Endothelial cell of umbilical vein (primary cell): ENCODE data around the gene GEN1. TPM values are rescaled to one million over a fixed set of nuclear protein-coding genes. Genes with fewer than 3 reads are reported as not detected.

Experiments used
- BruUV-seq: library from RNA; stranded (reverse); fragments of 400-500 nt; replicated peaks from 2 replicates; lab custom pipeline; 2021; lab: Mats Ljungman, UMichigan
- CTCF ChIA-PET: fragments of 300-600, 350-600 bp; sonication (Branson Sonifier 250); formaldehyde crosslinking; loops from one replicate; lab custom pipeline; 2021; ENCODE audit warnings: antibody characterized with exemption, inconsistent platforms; lab: Charles Lee
- POLR2A ChIA-PET: fragments of 300-600, 350-600 bp; sonication (Branson Sonifier 250); formaldehyde crosslinking; loops from one replicate; lab custom pipeline; 2021; ENCODE audit warnings: antibody characterized with exemption, inconsistent platforms; lab: Charles Lee
- DNase-seq: peaks from one replicate; pipeline ENCODE4 v3.0.0-alpha.2; 2011; ENCODE audit warnings: low read depth, low spot score
- FAIRE-seq: peaks from 2 replicates; lab custom pipeline; 2011; peaks lifted over from hg19 to GRCh38; lab: Jason Lieb, UNC
- H2AFZ ChIP-seq: 2 replicates; pipeline ENCODE4 v1.6.0; 2012; ENCODE audit warnings: low read depth, low read length, control low read depth, inconsistent platforms
- H3K27ac ChIP-seq: 2 replicates; pipeline ENCODE4 v1.5.1; 2011; ENCODE audit warnings: low read depth, mild to moderate bottlenecking, control low read depth, low read length, moderate library complexity; ENCODE audit not compliant: insufficient read depth
- H3K27me3 ChIP-seq, 2 experiments: 2 replicates each; pipeline versions ENCODE4 v1.6.0 to v1.6.1; 2011; ENCODE audit warnings: low read length in 2 of 2, mixed read lengths in 1 of 2; ENCODE audit not compliant: control insufficient read depth in 2 of 2, insufficient read depth in 2 of 2
- H3K36me3 ChIP-seq, 2 experiments: 2 replicates in 1 of 2; 3 replicates in 1 of 2; pipeline ENCODE4 v1.5.1; 2011; ENCODE audit warnings: low read length in 2 of 2, mild to moderate bottlenecking in 1 of 2, moderate library complexity in 1 of 2; ENCODE audit not compliant: control insufficient read depth in 2 of 2, insufficient read depth in 2 of 2; ENCODE audit errors: extremely low read depth in 1 of 2
- H3K4me1 ChIP-seq: 3 replicates; pipeline ENCODE4 v1.5.1; 2011; ENCODE audit warnings: mild to moderate bottlenecking, low read length; ENCODE audit not compliant: control insufficient read depth, insufficient read depth; ENCODE audit errors: extremely low read depth
- H3K4me2 ChIP-seq: 2 replicates; pipeline ENCODE4 v1.6.1; 2011; ENCODE audit warnings: low read length, control low read depth, mixed read lengths; ENCODE audit not compliant: insufficient read depth
- H3K4me3 ChIP-seq, 3 experiments: fragments of 200-600 bp in 1 of 3; sonication (generic), shearing (Covaris generic) in 1 of 3; replicated peaks in 1 of 3; 2 replicates each; pipeline ENCODE4 v1.5.1; 2011 to 2016; ENCODE audit warnings: control low read depth in 3 of 3, low read length in 3 of 3, mild to moderate bottlenecking in 2 of 3, inconsistent platforms in 1 of 3, low read depth in 1 of 3, moderate library complexity in 1 of 3; ENCODE audit not compliant: insufficient read depth in 1 of 3
- H3K79me2 ChIP-seq: 2 replicates; pipeline ENCODE4 v1.6.0; 2012; ENCODE audit warnings: low read length, inconsistent platforms; ENCODE audit not compliant: control insufficient read depth, insufficient read depth
- H3K9ac ChIP-seq: replicated peaks from 2 replicates; pipeline ENCODE3; 2011; ENCODE audit warnings: low read length, control low read depth; ENCODE audit not compliant: insufficient read depth; ENCODE audit errors: extremely low read depth
- H3K9me1 ChIP-seq: replicated peaks from 3 replicates; pipeline ENCODE4 v1.6.0; 2011; ENCODE audit warnings: mild to moderate bottlenecking, low read length; ENCODE audit not compliant: control insufficient read depth, insufficient read depth; ENCODE audit errors: extremely low read depth
- H3K9me3 ChIP-seq: replicated peaks from 2 replicates; pipeline ENCODE4 v1.5.1; 2012; ENCODE audit warnings: low read length, inconsistent platforms; ENCODE audit not compliant: control insufficient read depth, insufficient read depth
- H4K20me1 ChIP-seq: replicated peaks from 2 replicates; pipeline ENCODE3; 2011; ENCODE audit warnings: mild to moderate bottlenecking, low read length; ENCODE audit not compliant: control insufficient read depth, insufficient read depth; ENCODE audit errors: extremely low read depth
- EZH2 ChIP-seq: IDR thresholded peaks from 2 replicates; pipeline ENCODE4 v1.6.1; 2012; ENCODE audit warnings: borderline replicate concordance, low read depth, mild to moderate bottlenecking, moderate library complexity, low read length, inconsistent platforms; ENCODE audit not compliant: severe bottlenecking
- FOS ChIP-seq: IDR thresholded peaks from 2 replicates; pipeline ENCODE4 v1.6.1; 2011; ENCODE audit warnings: mild to moderate bottlenecking, low read length, moderate library complexity, borderline replicate concordance; ENCODE audit not compliant: insufficient read depth
- GATA2 ChIP-seq: IDR thresholded peaks from 2 replicates; pipeline ENCODE4 v1.7.0; 2011; ENCODE audit warnings: low read depth, mild to moderate bottlenecking, moderate library complexity, mixed read lengths, low read length; ENCODE audit not compliant: insufficient read length, insufficient read depth
- JUN ChIP-seq: IDR thresholded peaks from 2 replicates; pipeline ENCODE4 v1.6.1; 2011; ENCODE audit warnings: borderline replicate concordance, low read depth; ENCODE audit not compliant: insufficient read length, insufficient read depth
- MYC ChIP-seq: IDR thresholded peaks from one replicate; pipeline ENCODE4 v1.6.1; 2011; ENCODE audit warnings: mild to moderate bottlenecking, low read depth, low read length
- POLR2A ChIP-seq: IDR thresholded peaks from 2 replicates; pipeline ENCODE4 v1.6.1; 2012; ENCODE audit warnings: low read depth, mild to moderate bottlenecking, control low read depth, low read length
- POLR2AphosphoS5 ChIP-seq: IDR thresholded peaks from 2 replicates; pipeline ENCODE4 v1.6.1; 2012; ENCODE audit warnings: low read depth, mild to moderate bottlenecking, control low read depth, low read length, moderate library complexity; ENCODE audit not compliant: insufficient read depth
- dilution Hi-C: fragments of 300-500 bp; cut with MboI; formaldehyde crosslinking; loops from one replicate; pipeline ENCODE4 v1.15.0; 2019; ENCODE audit warnings: low sequenced_read_pairs; ENCODE audit not compliant: extremely low pct_ligation_motif_present
- intact Hi-C: fragments of 100-400 bp; cut with micrococcal nuclease; formaldehyde crosslinking; loops from one replicate; pipeline ENCODE4 v1.10.0; 2022
- polyA plus RNA-seq, 4 experiments: library from polyadenylated mRNA; depleted of rRNA in 3 of 4; stranded (reverse) in 3 of 4; unstranded in 1 of 4; fragments of >200 nt; gene quantifications; 2 replicates each; pipeline versions ENCODE4 v1.2.1 to v1.2.3, GENCODE V29; 2011 to 2012; ENCODE audit warnings: missing spikeins in 1 of 4
- total RNA-seq: library from RNA; stranded (reverse); gene quantifications from 2 replicates; pipeline ENCODE4 v1.2.3, GENCODE V29; 2021
- TF ChIP-seq, protein P1 (sequence below), 2 donors: IDR thresholded peaks; 1 replicate in 1 of 2; 2 replicates in 1 of 2; pipeline ENCODE4 v1.5.1; 2011; ENCODE audit warnings: low read length in 2 of 2, mild to moderate bottlenecking in 2 of 2, moderate library complexity in 2 of 2, control low read depth in 1 of 2, inconsistent platforms in 1 of 2, low read depth in 1 of 2; ENCODE audit not compliant: insufficient read depth in 1 of 2; ENCODE audit errors: extremely low read depth in 1 of 2
- TF ChIP-seq, protein P2 (sequence below): IDR thresholded peaks from 2 replicates; pipeline ENCODE4 v1.6.1; 2011; ENCODE audit not compliant: insufficient read depth, insufficient read length

The GEN1 gene
- total and polyA plus RNA-seq, 2 donors (not counting 3 experiments of a cell fraction or from before 2014, with no cell fraction given) = 8.1 to 29.6 TPM

DNA sequence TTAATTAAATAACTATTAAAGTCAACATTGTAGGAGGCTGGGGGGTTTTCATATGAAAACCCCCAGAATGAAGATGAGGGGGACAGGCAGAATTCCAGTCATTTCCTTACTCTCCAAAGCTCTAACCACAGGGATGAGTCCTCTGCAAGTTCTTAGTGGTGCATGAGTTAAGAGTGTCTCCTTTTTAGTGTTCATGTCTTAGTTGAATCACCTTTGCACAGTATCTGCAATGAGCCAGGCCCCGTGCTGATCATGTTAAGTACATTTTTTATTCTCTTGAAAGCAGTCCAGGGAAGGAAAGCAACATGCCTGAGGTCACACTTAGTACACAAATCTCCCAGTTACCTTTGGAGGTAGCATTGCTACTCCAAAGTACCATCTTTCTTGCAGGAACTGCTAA, 36.6 kb downstream of the GEN1 start:
- Histone ChIP-seq H3K79me2 (no peaks in the 10 kb centered on the region), H3K4me3 (no peak overlapping the region), H4K20me1 (no peaks in the 10 kb centered on the region), H3K9ac (no peak overlapping the region), H2AFZ (no peak overlapping the region), H3K4me1 (no peaks in the 10 kb centered on the region), H3K9me1 (no peaks in the 10 kb centered on the region), H3K9me3 (no peaks in the 10 kb centered on the region), H3K4me2 (no peak overlapping the region), H3K27me3 (peaks cover 2 to 10% of the 10 kb centered on the region in 2 experiments), H3K27ac (no peak overlapping the region), H3K36me3 (no peaks in the 10 kb centered on the region)
- dilution Hi-C loops (no loop called here), intact Hi-C loops (no loop called here)
- BruUV-seq = no TSS peak
- FAIRE-seq = no peak
- ChIA-PET CTCF (interaction anchor here (1.1 to 1.5 kb wide), 2 partner anchors 9 to 11 kb away, joined by 3 to 4 read pairs; no protein-coding TSS in a partner anchor), POLR2A (no interaction called here)
- TF ChIP-seq POLR2AphosphoS5 (no peak), POLR2A (no peak), GATA2 (no peak), FOS (no peak), JUN (no peak), EZH2 (no peak), MYC (no peak)
- TF ChIP-seq, protein P1, sequence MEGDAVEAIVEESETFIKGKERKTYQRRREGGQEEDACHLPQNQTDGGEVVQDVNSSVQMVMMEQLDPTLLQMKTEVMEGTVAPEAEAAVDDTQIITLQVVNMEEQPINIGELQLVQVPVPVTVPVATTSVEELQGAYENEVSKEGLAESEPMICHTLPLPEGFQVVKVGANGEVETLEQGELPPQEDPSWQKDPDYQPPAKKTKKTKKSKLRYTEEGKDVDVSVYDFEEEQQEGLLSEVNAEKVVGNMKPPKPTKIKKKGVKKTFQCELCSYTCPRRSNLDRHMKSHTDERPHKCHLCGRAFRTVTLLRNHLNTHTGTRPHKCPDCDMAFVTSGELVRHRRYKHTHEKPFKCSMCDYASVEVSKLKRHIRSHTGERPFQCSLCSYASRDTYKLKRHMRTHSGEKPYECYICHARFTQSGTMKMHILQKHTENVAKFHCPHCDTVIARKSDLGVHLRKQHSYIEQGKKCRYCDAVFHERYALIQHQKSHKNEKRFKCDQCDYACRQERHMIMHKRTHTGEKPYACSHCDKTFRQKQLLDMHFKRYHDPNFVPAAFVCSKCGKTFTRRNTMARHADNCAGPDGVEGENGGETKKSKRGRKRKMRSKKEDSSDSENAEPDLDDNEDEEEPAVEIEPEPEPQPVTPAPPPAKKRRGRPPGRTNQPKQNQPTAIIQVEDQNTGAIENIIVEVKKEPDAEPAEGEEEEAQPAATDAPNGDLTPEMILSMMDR (IDR thresholded peaks at IDR 0.05; ENCODE audit: extremely low read depth in 1 of 2, insufficient read depth in 1 of 2, low read depth in 1 of 2, low read length in 2 of 2) = no peak
- TF ChIP-seq, protein P2, sequence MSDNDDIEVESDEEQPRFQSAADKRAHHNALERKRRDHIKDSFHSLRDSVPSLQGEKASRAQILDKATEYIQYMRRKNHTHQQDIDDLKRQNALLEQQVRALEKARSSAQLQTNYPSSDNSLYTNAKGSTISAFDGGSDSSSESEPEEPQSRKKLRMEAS = no peak
- DNase-seq = no peak
